ENCODE measurements around the gene PCDHB5.

GRCh38 chr5:141175933-141176332, 40.9 kb downstream of the PCDHB5 start:
- TF ChIP-seq POLR2A (IDR thresholded peaks at IDR 0.05) (no peak), POLR2AphosphoS5 (IDR thresholded peaks at IDR 0.05) (no peak)

Data from spleen (tissue), 3 donors.